ENCODE data around the gene MYO9B.
"Not testable (repeated sequence)": the region's sequence is repeated elsewhere in the genome, so short reads cannot be mapped to it uniquely, and the experiment has no call there.

MYO9B gene

DNA sequence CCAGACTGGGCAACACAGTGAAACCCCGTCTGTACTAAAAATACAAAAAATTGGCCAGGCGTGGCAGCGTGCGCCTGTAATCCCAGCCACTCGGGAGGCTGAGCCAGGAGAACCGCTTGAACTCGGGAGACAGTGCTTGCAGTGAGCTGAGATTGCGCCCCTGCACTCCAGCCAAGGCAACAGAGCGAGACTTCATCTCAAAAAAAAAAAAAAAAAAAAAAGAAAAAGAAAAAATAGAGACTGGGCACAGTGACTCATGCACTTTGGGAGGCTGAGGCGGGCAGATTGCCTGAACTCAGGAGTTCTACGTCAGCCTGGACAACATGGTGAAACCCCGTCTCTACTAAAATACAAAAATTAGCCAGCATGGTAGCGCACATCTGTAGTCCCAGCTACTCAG lies 69.2 kb downstream of the MYO9B start:
- DNase-seq, CTCF ChIA-PET, H3K9me3 Mint-ChIP-seq, H3K4me1 Mint-ChIP-seq, H3K4me3 Mint-ChIP-seq, H3K27me3 Mint-ChIP-seq, H3K27ac Mint-ChIP-seq: not testable (repeated sequence)
- H3K36me3 Mint-ChIP-seq = peaks cover 39% of the 10 kb centered on the region

DNA sequence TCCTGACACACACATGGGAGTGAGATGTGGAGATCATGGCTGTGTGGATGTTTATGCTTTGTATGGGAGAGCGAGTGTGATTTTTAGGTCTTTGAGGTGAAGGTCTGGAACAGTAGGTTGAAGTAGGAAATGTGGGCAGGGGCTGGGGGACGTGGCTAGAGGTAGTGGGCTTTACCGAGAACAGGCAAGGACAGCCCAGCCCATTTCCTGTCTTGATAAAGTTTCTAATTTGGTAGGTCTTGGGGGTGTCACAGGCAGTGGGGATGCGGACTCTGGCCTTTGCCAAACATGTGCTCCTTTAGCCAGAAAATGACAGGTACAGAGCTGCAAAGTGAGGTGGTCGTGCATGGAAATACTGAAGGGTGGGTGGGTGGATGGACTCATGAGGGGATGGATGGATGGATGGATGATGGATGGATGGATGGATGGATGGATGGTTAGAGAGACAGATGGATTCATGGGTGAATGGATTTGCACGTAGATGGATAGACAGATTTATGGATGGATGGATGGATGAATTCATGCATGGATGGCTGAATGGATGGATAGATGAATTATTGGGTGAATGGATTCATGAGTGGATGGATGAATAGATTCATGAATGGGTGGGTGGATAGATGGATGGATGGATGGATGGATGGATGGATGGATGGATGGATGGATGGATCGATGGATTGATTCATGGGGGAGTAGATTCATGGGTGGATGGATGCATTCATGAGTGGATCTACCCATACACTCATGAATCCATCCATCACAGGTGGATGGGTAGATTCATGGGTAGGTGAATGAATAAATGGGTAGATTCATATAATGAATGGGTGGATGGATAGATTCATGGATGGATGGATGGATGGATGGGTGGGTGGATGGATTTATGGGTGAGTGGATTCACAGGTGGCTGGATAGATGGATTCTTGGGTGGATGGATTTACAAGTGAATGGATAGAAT lies 70.2 kb downstream of the MYO9B start:
- H3K36me3 Mint-ChIP-seq = peaks cover 41% of the 10 kb centered on the region

DNA sequence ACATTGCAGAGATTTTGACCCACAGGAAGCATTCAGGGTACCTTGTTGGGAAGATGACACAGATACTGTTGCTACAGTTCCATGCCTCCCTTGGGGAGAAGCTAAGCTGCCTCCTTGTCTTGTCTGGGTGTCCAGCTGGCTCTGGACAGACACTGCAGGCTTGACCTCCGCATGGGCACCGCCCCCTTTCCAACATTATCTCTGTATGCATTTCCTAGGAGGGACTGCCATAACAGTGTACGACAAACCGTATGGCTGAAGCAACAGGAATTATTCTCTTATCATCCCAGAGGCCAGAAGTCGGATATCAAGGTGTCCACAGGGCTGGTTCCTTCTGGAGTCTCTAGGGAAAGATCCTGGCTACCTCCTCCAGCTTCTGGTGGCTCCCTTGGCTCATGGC lies 72.6 kb downstream of the MYO9B start:
- H3K4me3 Mint-ChIP-seq = no peak overlapping the region
- DNase-seq = no peak
- CTCF ChIA-PET = no interaction called here
- H3K27ac Mint-ChIP-seq = no peak overlapping the region
- H3K9me3 Mint-ChIP-seq = no peaks in the 10 kb centered on the region
- peaks cover 33% of the 10 kb centered on the region for H3K36me3 Mint-ChIP-seq
- H3K4me1 Mint-ChIP-seq = peaks cover 2% of the 10 kb centered on the region
- H3K27me3 Mint-ChIP-seq = no peaks in the 10 kb centered on the region

More for the DNA sequence above, 70.2 kb downstream of the MYO9B start:
- DNase-seq = no peak
- Mint-ChIP-seq H3K9me3 (no peaks in the 10 kb centered on the region), H3K27ac (no peak overlapping the region), H3K27me3 (no peaks in the 10 kb centered on the region), H3K4me1 (peaks cover 6% of the 10 kb centered on the region), H3K4me3 (no peak overlapping the region)
- CTCF ChIA-PET = no interaction called here

DNA sequence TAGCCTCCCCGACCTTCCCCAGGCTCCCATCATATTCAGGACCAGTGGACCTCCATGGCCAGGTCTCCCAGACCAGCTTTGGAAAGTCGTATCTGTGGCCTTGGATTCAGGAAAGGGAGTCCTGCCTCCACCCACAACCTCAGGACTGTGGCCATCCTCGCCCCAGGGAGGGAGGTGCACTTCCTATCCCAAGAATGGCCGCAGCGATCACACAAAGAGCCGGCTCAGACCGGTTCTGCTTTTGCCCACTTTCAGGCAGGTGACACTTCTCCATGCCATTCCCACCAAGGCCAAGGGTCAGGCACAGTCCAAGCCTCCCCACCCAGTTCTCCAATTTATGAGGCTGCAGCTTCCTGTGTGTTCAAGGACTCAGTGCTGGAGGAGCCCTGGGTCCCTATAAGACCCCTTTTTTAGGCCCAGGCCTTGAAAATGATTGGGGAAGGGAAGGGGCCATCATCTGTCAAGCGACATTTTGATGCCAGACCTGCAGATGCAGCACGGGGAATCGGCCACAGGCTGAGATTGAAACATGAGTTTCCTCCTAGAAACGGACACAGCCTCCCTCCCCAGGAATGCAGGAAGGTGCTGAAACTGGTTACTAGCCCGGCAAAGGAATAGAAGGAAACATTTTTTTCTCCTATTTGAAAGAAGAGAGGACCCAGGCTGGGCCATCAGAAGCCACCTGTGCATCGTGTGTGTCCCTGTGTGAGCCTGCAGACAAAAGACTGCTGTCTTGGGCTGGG lies 74.0 kb downstream of the MYO9B start:
- Mint-ChIP-seq H3K9me3 (no peaks in the 10 kb centered on the region), H3K27me3 (no peaks in the 10 kb centered on the region), H3K36me3 (peaks cover 38% of the 10 kb centered on the region), H3K27ac (no peak overlapping the region), H3K4me1 (peaks cover 2% of the 10 kb centered on the region), H3K4me3 (no peak overlapping the region)
- CTCF ChIA-PET = no interaction called here
- no peak for DNase-seq

DNA sequence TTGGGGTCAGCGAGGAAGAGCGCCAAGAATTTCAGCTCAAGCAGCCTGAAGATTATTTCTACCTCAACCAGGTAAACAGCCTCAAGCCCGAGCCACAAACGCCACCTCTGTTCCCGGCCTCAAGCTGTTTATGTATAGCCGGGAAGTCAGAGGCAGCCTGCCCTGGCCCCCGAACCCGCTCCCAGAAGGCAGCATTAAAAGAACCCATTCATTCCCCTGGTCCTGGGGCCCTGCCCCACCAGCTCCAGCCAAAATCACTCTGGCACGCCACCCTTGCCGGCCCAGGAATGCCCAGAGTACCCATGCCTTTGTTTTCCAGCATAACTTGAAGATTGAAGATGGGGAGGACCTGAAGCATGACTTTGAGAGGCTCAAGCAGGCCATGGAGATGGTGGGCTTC lies 78.4 kb downstream of the MYO9B start:
- Mint-ChIP-seq H3K4me3 (no peak overlapping the region), H3K27me3 (no peaks in the 10 kb centered on the region), H3K4me1 (no peaks in the 10 kb centered on the region), H3K27ac (no peak overlapping the region), H3K9me3 (no peaks in the 10 kb centered on the region), H3K36me3 (peaks cover 41% of the 10 kb centered on the region)
- CTCF ChIA-PET = interaction anchor here (0.7 kb wide), 1 partner anchor 87 kb away, joined by 3 read pairs; no protein-coding TSS in a partner anchor
- DNase-seq = no peak

DNA sequence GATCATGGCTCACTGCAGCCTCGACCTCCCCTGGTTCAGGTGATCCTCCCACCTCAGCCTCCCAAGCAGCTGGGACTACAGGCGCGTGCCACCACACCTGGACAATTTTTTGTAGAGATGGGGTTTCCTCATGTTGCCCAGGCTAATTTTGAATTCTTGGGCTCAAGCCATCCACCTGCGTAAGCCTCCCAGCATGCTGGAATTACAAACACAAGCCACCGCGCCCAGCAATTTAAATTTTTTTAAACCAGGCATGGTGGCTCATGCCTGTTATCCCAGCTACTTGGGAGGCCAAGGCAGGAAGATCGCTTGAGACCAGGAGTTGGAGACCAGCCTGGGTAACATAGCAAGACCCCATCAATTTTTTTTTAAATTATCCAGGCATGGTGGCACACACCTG lies 79.7 kb downstream of the MYO9B start:
- no peak for DNase-seq
- H3K36me3 Mint-ChIP-seq = peaks cover 47% of the 10 kb centered on the region
- H3K27me3 Mint-ChIP-seq = no peaks in the 10 kb centered on the region
- H3K4me1 Mint-ChIP-seq = no peaks in the 10 kb centered on the region
- CTCF ChIA-PET = no interaction called here
- H3K27ac Mint-ChIP-seq = no peak overlapping the region
- H3K4me3 Mint-ChIP-seq = no peak overlapping the region
- H3K9me3 Mint-ChIP-seq = no peaks in the 10 kb centered on the region

DNA sequence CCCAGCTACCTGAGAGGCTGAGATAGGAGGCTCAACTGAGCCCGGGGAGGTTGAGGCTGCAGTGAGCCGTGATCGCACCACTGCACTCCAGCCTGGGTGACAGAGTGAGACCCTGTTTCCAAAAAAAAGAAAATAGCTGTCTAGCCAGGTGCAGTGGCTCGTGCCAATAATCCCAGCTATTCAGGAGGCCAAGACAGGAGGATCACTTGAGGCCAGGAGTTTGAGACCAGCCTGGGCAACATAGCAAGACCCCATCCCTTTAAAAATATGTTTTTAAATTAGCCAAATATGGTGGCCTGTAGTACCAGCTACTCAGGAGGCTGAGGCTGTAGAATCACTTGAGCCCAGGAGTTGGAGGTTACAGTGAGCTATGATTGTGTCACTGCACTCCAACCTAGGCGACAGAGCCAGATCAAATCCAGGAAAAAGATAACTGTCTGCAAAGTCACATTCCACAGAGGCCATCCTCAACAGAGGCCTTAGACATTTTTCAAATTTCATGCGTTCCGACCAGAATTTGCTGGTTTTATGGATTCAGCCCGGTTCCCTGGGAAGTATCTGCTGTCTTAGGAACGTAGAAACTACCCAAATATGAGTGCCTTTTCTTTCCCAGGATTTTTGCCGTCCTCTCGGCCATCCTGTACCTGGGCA lies 80.8 kb downstream of the MYO9B start:
- Mint-ChIP-seq H3K4me1 (no peaks in the 10 kb centered on the region), H3K9me3 (no peaks in the 10 kb centered on the region), H3K4me3 (no peak overlapping the region), H3K27me3 (no peaks in the 10 kb centered on the region), H3K27ac (no peak overlapping the region), H3K36me3 (peaks cover 47% of the 10 kb centered on the region)
- CTCF ChIA-PET = interaction anchor here (1.1 to 1.2 kb wide), 2 partner anchors 127 to 441 kb away, joined by 3 read pairs; no protein-coding TSS in a partner anchor
- no peak for DNase-seq

DNA sequence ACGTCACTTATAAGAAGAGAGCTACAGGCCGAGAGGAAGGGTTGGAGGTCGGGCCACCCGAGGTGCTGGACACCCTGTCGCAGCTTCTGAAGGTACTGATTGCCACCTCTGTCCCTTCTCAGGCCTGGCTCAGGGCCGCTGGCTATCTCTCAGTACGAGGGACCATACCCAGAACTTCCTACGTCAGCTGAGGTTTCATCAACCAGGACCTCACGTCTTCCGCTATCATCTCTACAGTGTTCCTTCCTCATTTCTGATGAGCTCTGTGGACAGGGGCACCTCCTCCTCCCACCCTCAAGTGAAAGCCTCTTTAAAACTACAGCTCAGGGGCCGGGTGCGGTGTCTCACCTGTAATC lies 81.3 kb downstream of the MYO9B start:
- Mint-ChIP-seq H3K4me1 (no peaks in the 10 kb centered on the region), H3K27me3 (no peaks in the 10 kb centered on the region), H3K27ac (no peak overlapping the region), H3K9me3 (no peaks in the 10 kb centered on the region), H3K36me3 (peaks cover 45% of the 10 kb centered on the region), H3K4me3 (no peak overlapping the region)
- CTCF ChIA-PET = interaction anchor here (0.6 to 1.2 kb wide), 3 partner anchors 17 to 441 kb away, joined by 3 to 5 read pairs (median 3); no protein-coding TSS in a partner anchor
- no peak for DNase-seq

DNA sequence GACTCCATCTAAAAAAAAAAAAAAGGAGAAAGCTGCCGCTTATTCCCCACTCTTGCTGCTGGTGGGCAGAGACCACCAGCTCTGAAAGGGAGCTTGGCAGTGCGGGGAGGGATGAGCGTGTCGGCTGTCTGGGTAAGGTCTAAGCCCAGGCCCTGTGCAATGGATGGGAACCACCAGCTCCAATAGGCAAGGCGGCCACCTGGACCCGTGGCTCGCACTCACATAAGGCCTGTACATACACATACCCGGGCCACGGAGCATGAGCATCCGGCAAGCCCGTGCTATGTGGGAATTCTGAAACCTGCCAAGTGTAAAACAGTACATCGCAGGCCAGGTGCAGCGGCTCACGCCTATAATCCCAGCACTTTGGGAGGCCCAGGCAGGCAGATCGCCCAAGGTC lies 83.0 kb downstream of the MYO9B start:
- no peak for DNase-seq
- Mint-ChIP-seq H3K4me1 (no peaks in the 10 kb centered on the region), H3K9me3 (peaks cover 3% of the 10 kb centered on the region), H3K36me3 (peaks cover 53% of the 10 kb centered on the region), H3K27me3 (no peaks in the 10 kb centered on the region), H3K4me3 (no peak overlapping the region), H3K27ac (no peak overlapping the region)
- CTCF ChIA-PET = no interaction called here

DNA sequence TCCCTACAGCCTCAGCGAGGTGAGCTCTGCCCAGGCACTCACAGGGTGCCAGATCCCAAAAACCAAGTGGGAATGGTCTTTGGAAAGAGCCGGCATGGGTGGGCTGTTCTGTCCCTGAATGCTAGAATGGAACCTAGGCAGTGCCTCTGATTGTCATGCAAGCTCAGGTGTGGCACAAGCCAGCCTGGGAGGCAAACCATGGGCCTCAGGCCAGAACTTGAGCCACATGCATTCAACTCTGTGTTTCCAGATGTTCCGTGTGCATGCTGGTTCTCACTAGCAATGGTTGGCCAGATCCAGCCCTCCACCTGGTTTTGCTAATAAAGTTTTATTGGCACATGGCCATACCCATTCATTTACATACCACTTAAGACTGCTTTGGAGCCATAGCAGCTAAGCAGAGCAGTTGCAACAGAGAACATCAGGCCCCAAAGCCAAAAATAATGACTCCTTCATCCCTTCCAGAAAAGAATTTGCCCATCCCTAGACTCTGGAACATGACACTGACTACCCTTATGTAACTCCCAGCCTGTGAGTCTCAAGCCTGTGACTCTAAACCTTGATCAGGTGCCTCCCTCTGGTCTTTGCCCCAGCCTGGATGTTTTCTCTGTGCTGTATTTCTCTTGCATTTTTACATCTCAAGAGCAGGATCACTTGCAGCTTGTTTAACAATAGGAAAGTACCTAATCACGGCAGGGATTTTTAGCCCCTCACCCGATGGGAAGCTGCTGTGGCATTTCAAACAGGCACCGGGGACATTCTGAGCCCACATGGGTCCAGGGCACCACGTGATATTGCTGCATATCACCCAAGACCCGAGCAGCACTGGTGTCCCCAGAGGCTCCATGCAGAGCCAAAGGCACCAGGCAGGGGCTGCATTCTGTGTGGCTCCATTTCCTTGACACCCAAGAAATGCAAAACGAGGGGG lies 84.2 kb downstream of the MYO9B start:
- H3K27ac Mint-ChIP-seq = peak overlapping the region; percentile 64

DNA sequence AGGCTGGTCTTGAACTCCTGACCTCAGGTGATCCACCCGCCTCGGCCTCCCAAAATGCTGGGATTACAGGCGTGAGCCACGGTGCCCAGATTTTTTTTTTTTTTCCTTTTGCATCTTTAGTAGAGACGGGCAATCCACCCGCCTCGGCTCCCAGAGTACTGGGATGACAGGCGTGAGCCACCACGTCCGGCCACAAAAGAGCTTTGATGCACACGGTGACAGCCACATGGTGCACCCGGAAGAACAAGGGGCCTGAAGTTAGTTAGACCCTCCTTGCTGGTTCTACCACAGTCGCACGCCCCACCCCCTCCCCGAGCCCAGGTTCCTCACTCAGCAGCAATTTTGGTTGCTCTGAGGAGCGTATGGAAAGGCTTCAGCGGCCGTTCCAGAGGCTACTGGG lies 85.3 kb downstream of the MYO9B start:
- DNase-seq = no peak
- no peaks in the 10 kb centered on the region for H3K4me1 Mint-ChIP-seq
- H3K4me3 Mint-ChIP-seq = no peak overlapping the region
- no peaks in the 10 kb centered on the region for H3K27me3 Mint-ChIP-seq
- H3K9me3 Mint-ChIP-seq = peaks cover 5% of the 10 kb centered on the region
- CTCF ChIA-PET = no interaction called here
- H3K27ac Mint-ChIP-seq = no peak overlapping the region
- peaks cover 61% of the 10 kb centered on the region for H3K36me3 Mint-ChIP-seq

More for the DNA sequence above, 84.2 kb downstream of the MYO9B start:
- Mint-ChIP-seq H3K4me1 (no peaks in the 10 kb centered on the region), H3K9me3 (peaks cover 5% of the 10 kb centered on the region), H3K27me3 (no peaks in the 10 kb centered on the region), H3K36me3 (peaks cover 56% of the 10 kb centered on the region), H3K4me3 (no peak overlapping the region)
- CTCF ChIA-PET = interaction anchor here (0.5 kb wide), 1 partner anchor 311 kb away, joined by 3 read pairs; no protein-coding TSS in a partner anchor
- DNase-seq = no peak

DNA sequence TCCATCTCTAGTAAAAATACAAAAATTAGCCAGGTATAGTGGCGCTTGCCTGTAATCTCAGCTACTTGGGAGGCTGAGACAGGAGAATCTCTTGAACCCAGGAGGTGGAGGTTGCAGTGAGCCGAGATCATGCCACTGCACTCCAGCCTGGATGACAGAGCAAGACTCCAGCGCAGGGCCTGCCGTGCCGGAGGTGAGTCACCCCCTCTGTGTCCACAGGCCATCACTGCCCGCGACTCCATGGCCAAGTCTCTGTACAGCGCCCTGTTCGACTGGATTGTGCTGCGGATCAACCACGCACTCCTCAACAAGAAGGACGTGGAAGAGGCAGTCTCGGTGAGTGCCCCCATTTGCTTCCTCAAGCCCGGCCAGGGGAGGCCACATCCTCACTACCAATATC lies 86.6 kb downstream of the MYO9B start:
- H3K4me1 Mint-ChIP-seq, DNase-seq, H3K9me3 Mint-ChIP-seq, H3K27ac Mint-ChIP-seq, H3K27me3 Mint-ChIP-seq, CTCF ChIA-PET, H3K4me3 Mint-ChIP-seq: not testable (repeated sequence)
- peaks cover 60% of the 10 kb centered on the region for H3K36me3 Mint-ChIP-seq

DNA sequence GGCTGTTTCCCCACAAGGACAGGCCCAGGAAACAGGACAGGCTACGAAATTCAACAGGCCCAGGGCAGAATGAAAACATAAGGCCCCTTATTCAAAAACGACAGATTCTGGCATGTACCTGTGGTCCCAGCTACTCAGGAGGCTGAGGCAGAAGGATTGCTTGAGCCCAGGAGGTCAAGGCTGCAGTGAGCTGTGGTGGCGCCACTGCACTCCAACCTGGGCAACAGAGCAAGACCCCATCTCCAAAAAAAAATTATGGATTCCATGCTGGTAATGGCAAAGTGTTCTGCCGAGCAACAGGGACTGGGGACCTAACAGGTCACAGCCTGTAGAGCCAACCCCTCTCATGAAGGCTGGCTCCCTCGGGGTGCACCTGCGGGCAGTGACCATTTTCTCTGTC lies 87.0 kb downstream of the MYO9B start:
- Mint-ChIP-seq H3K36me3 (peaks cover 60% of the 10 kb centered on the region), H3K27me3 (no peaks in the 10 kb centered on the region), H3K4me1 (no peaks in the 10 kb centered on the region), H3K9me3 (peaks cover 5% of the 10 kb centered on the region), H3K27ac (no peak overlapping the region), H3K4me3 (no peak overlapping the region)
- DNase-seq = no peak
- CTCF ChIA-PET = no interaction called here
